ENCODE measurements around the gene ST3GAL4.

- TF ChIP-seq FOXJ3 (CRISPR knock-in tag; IDR thresholded peaks at IDR 0.05) (no peak), POLR2AphosphoS5 (IDR thresholded peaks at IDR 0.05; ENCODE audit: low read depth, low read length) (no peak), REST (IDR thresholded peaks at IDR 0.05; ENCODE audit: low read depth, low read length) (no peak), CTCF (IDR thresholded peaks at IDR 0.05) (no peak), MXI1 (IDR thresholded peaks at IDR 0.05; ENCODE audit: low read depth, low read length) (no peak), USF2 (IDR thresholded peaks at IDR 0.05; ENCODE audit: borderline replicate concordance, low read depth, low read length) (no peak), SIN3A (IDR thresholded peaks at IDR 0.05; ENCODE audit: borderline replicate concordance, low read depth, low read length) (no peak), PBX3 (IDR thresholded peaks at IDR 0.05) (no peak), SMC3 (IDR thresholded peaks at IDR 0.05; ENCODE audit: low read depth, low read length) (no peak), JUND (IDR thresholded peaks at IDR 0.05) (no peak), USF1 (IDR thresholded peaks at IDR 0.05; ENCODE audit: borderline replicate concordance, low read depth) (no peak)
These were observed 48.9 kb downstream of the ST3GAL4 start for GRCh38 chr11:126404367-126404766.
